Transverse colon (tissue), 4 donors: ENCODE measurements around the gene DNAI7. TPM values are rescaled to one million over a fixed set of nuclear protein-coding genes. Genes with fewer than 3 reads are reported as not detected.

Experiments
- DNase-seq: peaks from one replicate; pipeline ENCODE4 v3.0.0-alpha.2; 2019
- H3K27ac ChIP-seq, 4 donors: fragments of 200-600 bp; sonication (generic); 2 replicates each; pipeline ENCODE4 v1.5.1; 2016 to 2018; ENCODE audit warnings: inconsistent platforms in 4 of 4
- H3K27me3 ChIP-seq: fragments of 200-600 bp; sonication (generic); 2 replicates; pipeline ENCODE4 v1.5.1; 2017; ENCODE audit warnings: inconsistent platforms
- H3K36me3 ChIP-seq, 4 donors: fragments of 200-600 bp; sonication (generic); 2 replicates each; pipeline ENCODE4 v1.5.1; 2017 to 2019; ENCODE audit warnings: inconsistent platforms in 4 of 4
- H3K4me1 ChIP-seq, 4 donors: fragments of 200-600 bp; sonication (generic); 2 replicates each; pipeline ENCODE4 v1.5.1; 2017 to 2020; ENCODE audit warnings: inconsistent platforms in 4 of 4
- H3K4me3 ChIP-seq, 4 donors: fragments of 200-600 bp; sonication (generic); 1 replicate in 1 of 4; 2 replicates in 3 of 4; pipeline versions ENCODE4 v1.5.1 to v1.6.1; 2017 to 2019; ENCODE audit warnings: inconsistent platforms in 4 of 4
- H3K9me3 ChIP-seq, 2 donors: fragments of 200-600 bp; sonication (generic); 2 replicates each; pipeline ENCODE4 v1.5.1; 2017 to 2019; ENCODE audit warnings: inconsistent platforms in 2 of 2
- EP300 ChIP-seq: sonication (generic); formaldehyde crosslinking; IDR thresholded peaks from one replicate; pipeline ENCODE4 v1.6.1; 2017; ENCODE audit warnings: antibody characterized with exemption, low read depth
- POLR2A ChIP-seq: fragments of 450-650 bp; IDR thresholded peaks from one replicate; pipeline ENCODE4 v1.6.1; 2016; ENCODE audit warnings: antibody characterized with exemption, mild to moderate bottlenecking, moderate library complexity
- POLR2AphosphoS5 ChIP-seq, 3 donors: sonication (generic); formaldehyde crosslinking; IDR thresholded peaks; one replicate each; pipeline ENCODE4 v1.6.1; 2016; ENCODE audit warnings: antibody characterized with exemption in 3 of 3
- WGBS, 2 donors: methylation state at CpG; one replicate each; pipeline ENCODE4 v1.1.5; 2018; ENCODE audit warnings: low coverage in 1 of 2; 5-methylcytosine and 5-hydroxymethylcytosine counted together
- in situ Hi-C, 4 donors: fragments of 200-750 bp; cut with MboI; loops; one replicate each; pipeline versions ENCODE4 v1.15.0 to v1.15.1; 2017; ENCODE audit warnings: low sequenced_read_pairs in 3 of 4, low pct_ligation_motif_present in 1 of 4, low pct_unique_long_range_greater_than_20kb in 1 of 4
- intact Hi-C: fragments of 100-400 bp; cut with DNase I; formaldehyde crosslinking; loops from one replicate; pipeline ENCODE4 v1.15.1; 2023; ENCODE audit warnings: low total_unique reads
- total RNA-seq, 4 donors: library from RNA; depleted of rRNA; stranded (reverse); fragments of >200 nt; gene quantifications; one replicate each; pipeline ENCODE4 v1.1.0, GENCODE V29; 2016
- TF ChIP-seq, protein P1 (sequence below), 5 experiments: fragments of 200-600 bp in 3 of 5; fragments of 450-650 bp in 2 of 5; sonication (generic) in 3 of 5; IDR thresholded peaks; 1 replicate in 2 of 5; 2 replicates in 3 of 5; pipeline ENCODE4 v1.5.1; 2016 to 2017; ENCODE audit warnings: antibody characterized with exemption in 5 of 5, inconsistent platforms in 3 of 5, mild to moderate bottlenecking in 2 of 5, moderate library complexity in 1 of 5

DNAI7 gene
- total RNA-seq, 4 donors from 2014 or later, result 0.32 TPM; not detected in 3

GRCh38 chr12:25126746-25127145 is 68.2 kb downstream of the DNAI7 start:
- no peak overlapping the region for H3K27ac ChIP-seq
- H3K4me3 ChIP-seq, result no peak overlapping the region
- 67 to 75% methylated on average over 1 of the region's 1 CpG for WGBS, 2 donors
- no peak for DNase-seq
- H3K9me3 ChIP-seq, result no peaks in the 10 kb centered on the region
- H3K4me1 ChIP-seq, result no peaks in the 10 kb centered on the region
- intact Hi-C loops, result no loop called here
- H3K27me3 ChIP-seq, result no peaks in the 10 kb centered on the region
- H3K36me3 ChIP-seq, result no peaks in the 10 kb centered on the region
- in situ Hi-C loops, result loop anchor here in 1 of 4 donors (5.0 kb wide), 1 partner anchor 134 kb away; no protein-coding TSS in a partner anchor
- TF ChIP-seq POLR2AphosphoS5 (IDR thresholded peaks at IDR 0.05), result no peak
- TF ChIP-seq, protein P1, sequence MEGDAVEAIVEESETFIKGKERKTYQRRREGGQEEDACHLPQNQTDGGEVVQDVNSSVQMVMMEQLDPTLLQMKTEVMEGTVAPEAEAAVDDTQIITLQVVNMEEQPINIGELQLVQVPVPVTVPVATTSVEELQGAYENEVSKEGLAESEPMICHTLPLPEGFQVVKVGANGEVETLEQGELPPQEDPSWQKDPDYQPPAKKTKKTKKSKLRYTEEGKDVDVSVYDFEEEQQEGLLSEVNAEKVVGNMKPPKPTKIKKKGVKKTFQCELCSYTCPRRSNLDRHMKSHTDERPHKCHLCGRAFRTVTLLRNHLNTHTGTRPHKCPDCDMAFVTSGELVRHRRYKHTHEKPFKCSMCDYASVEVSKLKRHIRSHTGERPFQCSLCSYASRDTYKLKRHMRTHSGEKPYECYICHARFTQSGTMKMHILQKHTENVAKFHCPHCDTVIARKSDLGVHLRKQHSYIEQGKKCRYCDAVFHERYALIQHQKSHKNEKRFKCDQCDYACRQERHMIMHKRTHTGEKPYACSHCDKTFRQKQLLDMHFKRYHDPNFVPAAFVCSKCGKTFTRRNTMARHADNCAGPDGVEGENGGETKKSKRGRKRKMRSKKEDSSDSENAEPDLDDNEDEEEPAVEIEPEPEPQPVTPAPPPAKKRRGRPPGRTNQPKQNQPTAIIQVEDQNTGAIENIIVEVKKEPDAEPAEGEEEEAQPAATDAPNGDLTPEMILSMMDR (IDR thresholded peaks at IDR 0.05), result no peak
- no peak for TF ChIP-seq EP300
- no peak for TF ChIP-seq POLR2A

GRCh38 chr12:25126101-25126500 is 68.9 kb downstream of the DNAI7 start:
- no peaks in the 10 kb centered on the region for H3K27me3 ChIP-seq
- no peaks in the 10 kb centered on the region for H3K36me3 ChIP-seq
- no peak overlapping the region for H3K27ac ChIP-seq
- DNase-seq, result no peak
- TF ChIP-seq, protein P1 (IDR thresholded peaks at IDR 0.05), result no peak
- TF ChIP-seq EP300 (no peak), POLR2AphosphoS5 (IDR thresholded peaks at IDR 0.05) (no peak), POLR2A (no peak)
- H3K9me3 ChIP-seq, result no peaks in the 10 kb centered on the region
- intact Hi-C loops, result no loop called here
- in situ Hi-C loops, result loop anchor here in 1 of 4 donors (5.0 kb wide), 1 partner anchor 134 kb away; no protein-coding TSS in a partner anchor
- H3K4me1 ChIP-seq, result no peaks in the 10 kb centered on the region
- H3K4me3 ChIP-seq, result no peak overlapping the region

GRCh38 chr12:25124493-25124892 is 70.5 kb downstream of the DNAI7 start:
- Histone ChIP-seq H3K4me1 (no peaks in the 10 kb centered on the region), H3K27ac (no peak overlapping the region), H3K4me3 (no peak overlapping the region), H3K9me3 (no peaks in the 10 kb centered on the region), H3K36me3 (no peaks in the 10 kb centered on the region), H3K27me3 (no peaks in the 10 kb centered on the region)
- in situ Hi-C loops, result no loop called here
- intact Hi-C loops, result no loop called here
- DNase-seq, result no peak
- TF ChIP-seq, protein P1 (IDR thresholded peaks at IDR 0.05), result no peak
- no peak for TF ChIP-seq POLR2AphosphoS5 (IDR thresholded peaks at IDR 0.05)
- TF ChIP-seq POLR2A, result no peak
- no peak for TF ChIP-seq EP300

DNA sequence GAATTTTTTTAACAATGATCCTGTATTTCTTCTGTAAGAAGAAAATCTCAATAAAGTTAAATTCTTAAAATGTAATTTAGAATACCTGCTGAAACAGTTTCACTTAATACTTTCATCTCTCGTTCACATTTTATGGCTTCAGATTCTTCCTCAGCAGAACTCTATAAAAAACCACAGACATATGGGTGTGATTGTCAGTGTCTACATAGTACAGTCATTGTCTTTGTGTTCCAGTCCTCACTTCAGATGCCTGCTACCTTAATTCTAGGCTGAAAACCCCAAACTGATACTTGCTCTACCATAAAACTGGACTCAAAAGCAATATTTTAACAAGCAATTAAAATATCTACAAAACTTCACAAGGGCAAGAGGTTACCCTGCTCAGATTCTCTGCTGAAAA is 71.8 kb downstream of the DNAI7 start:
- intact Hi-C loops, result no loop called here
- no peak overlapping the region for H3K4me3 ChIP-seq
- no peaks in the 10 kb centered on the region for H3K27me3 ChIP-seq
- H3K9me3 ChIP-seq, result no peaks in the 10 kb centered on the region
- no peaks in the 10 kb centered on the region for H3K4me1 ChIP-seq
- H3K36me3 ChIP-seq, result no peaks in the 10 kb centered on the region
- no peak overlapping the region for H3K27ac ChIP-seq
- in situ Hi-C loops, result no loop called here
- 34 to 53% methylated on average over 1 of the region's 1 CpG for WGBS, 2 donors
- DNase-seq, result no peak
- TF ChIP-seq EP300 (no peak), POLR2A (no peak), POLR2AphosphoS5 (IDR thresholded peaks at IDR 0.05) (no peak)
- TF ChIP-seq, protein P1 (IDR thresholded peaks at IDR 0.05), result no peak
